HuH-7 (cell line): ENCODE data around the gene SLC43A3.
"Not testable (repeated sequence)": the region's sequence is repeated elsewhere in the genome, so short reads cannot be mapped to it uniquely, and the experiment has no call there.

Experiments used
- DNase-seq: peaks from one replicate; pipeline ENCODE4 v3.0.0; 2011; ENCODE audit warnings: low spot score

SLC43A3 gene

DNA sequence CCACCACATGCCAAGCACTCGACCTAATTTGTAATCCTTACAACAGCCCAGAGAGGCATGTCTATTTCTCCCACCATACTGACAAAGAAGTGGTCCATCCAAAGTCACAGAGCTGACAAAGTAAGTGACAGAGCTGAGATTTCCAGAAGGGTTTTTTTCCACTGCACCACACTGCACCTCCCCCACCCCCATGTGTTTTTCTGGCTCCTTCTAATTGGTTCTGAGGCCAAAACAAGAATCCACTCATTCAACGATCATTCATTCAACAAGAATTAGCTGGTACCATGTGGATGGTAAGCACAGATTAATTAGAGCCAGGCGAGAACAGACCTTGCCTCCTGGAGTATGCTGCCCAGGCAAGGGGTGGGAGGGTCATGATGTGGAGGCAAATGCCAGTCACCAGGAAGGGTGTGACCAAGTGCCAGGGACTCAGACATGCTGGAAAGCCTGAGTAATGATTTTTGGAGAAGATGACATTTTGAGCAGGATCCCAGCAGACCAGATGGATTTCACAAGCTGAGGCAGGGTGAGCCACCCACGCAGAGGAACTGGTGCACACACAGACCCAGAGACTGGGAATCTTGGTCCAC, 21.6 kb downstream of the SLC43A3 start:
- DNase-seq, result no peak

DNA sequence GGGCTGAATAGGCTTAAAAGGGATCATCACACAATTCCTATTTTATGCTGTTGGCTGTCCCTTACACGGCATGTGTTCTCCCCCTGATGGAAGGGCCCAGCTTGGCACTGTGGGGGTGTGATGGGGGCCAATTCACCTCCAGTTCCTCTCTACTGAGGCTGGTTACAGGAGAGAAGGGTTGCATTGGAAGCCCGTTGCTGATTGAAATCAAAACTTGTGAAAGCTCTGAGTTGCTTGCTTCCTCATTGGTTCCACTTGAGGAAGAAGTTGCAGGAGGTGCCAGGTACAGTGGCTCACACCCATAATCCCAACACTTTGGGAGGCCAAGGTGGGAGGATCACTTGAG, 23.1 kb downstream of the SLC43A3 start:
- no peak for DNase-seq

DNA sequence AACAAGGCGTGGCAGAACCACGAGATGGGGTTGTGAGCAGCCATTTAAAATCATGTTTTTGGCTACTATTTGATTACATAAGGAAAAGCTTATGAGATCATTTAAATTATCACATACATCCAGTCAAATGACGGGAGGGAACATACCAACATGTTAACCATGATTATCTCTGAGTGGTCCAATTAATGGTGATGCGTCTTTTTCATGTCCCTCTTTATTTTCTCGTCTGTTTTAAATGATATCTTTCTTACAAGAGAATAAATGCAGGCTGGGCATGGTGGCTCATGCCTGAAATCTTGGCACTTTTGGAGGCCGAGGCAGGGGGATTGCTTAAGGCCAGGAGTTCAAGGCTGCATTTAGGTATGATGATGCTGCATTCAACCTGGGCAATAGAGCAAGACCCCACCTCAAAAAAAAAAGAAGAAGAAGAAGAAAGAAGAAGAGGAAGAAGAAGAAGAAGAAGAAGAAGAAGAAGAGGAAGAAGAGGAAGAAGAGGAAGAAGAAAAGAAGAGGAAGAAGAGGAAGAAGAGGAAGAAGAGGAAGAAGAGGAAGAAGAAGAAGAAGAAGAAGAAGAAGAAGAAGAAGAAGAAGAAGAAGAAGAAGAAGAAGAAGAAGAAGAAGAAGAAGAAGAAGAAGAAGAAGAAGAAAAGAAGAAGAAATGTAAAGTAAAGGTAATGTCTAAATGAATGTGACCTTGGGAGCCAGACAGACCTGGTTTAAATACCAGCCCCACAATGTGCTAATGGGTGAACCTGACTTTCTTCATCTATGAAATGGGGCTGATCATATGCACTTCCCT, 23.7 kb downstream of the SLC43A3 start:
- DNase-seq, result not testable (repeated sequence)

DNA sequence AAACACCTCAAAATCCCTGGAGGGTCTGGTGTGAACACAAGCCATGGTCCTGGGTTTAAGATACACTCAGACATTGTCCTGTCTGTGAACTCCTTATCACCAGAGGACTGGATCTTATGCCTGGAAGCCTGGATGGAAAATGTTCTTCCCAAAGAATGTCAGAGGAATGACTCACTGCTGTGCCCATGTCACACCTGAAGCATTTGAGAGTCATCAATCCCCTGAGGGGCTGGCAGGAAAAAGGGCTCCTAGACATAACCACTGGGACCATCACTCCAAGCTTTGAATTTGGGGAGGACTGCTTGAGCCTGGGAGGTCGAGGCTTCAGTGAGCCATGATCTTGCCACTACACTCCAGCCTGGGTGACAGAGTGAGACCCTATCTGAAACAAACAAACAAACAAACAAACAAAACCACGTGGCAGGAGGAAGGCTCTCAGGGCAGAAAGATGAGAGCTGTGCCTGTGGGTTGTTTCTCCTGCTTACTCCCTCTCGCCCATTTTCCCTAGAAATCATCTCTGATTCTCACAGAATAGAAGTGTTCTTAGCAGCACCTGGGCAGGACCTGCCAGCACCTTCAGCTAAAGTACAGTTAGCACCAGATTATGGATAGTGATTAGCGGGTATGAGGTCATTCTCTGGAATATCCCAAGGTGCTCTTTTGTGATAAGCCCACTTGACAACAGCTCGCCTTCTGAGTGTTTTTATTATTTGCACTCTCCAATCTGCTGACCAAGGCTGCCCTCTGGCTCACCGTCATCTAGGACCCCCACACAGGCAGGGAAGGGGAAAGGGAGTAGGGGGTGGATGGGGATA, 24.5 kb downstream of the SLC43A3 start:
- no peak for DNase-seq

DNA sequence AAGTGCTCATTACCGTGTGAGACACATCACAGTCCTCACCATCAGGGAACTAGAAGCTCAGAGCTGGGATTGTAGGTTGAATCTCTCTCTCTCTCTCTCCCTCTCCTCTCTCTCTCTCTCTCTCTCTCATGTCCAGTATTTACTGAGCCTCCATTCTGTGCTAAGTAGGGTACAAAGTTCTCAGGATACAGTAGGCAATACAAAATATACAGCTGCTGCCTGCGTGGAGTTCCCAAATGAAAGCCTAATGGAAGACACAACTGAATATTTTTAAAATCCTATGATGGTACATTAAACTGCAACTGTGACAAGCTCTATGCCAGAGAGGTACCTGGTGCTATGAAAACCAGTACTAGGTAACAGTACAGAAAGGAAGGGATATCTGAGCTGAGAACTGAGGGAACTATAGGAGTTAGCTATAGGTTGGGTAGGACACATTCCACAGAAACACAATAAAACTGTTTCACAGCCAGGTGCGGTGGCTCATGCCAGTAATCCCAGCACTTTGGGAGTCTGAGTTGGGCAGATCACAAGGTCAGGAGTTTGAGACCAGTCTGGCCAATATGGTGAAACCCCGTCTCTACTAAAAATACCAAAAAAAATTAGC, 26.8 kb downstream of the SLC43A3 start:
- DNase-seq, result no peak

DNA sequence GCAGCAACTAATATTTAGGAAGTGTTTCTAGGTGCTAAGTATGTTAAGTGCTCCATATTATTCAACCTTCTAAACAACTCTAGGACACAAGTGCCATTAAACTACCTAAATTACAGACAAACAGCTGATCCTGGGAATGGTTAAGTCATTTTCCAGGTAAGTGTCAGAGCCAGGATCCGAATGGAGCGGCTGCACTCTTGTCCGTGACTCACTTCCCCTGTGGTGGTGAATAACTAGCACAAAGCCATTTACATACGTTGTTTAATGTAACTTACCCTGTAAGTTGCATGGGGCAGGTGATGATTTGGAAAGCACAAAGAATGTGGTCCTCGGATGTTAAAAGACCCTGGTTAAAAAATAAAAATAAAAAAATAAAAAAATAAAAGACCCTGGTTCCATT, 27.7 kb downstream of the SLC43A3 start:
- DNase-seq, result no peak

DNA sequence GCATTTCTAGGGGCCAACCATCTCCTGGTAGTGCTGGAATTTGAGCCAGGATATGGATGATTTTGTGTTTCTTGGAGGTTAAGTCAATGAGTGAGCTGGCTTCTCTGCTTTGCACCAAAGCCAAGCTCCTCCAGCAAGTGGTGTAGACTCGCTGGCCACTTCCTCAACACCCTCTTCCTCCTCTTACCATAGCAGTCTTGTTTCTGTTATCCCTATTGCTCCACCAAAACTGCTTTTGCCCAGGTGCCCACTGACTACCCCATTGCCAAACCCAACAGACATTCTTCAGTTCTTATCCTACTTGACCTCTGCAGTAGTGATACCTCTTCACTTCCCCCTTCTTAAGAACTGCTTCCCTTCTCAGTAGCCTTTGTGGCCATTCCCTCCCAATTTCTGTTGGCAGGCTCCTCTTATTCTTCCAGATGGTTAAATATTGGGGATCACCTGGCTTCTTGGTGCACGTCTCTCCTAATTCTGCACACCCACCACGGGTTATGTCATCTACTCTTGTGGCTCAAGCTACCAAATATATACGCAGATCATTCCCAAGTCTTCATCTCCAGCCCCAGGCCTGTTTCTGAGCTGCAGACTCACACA, 29.4 kb downstream of the SLC43A3 start:
- no peak for DNase-seq

DNA sequence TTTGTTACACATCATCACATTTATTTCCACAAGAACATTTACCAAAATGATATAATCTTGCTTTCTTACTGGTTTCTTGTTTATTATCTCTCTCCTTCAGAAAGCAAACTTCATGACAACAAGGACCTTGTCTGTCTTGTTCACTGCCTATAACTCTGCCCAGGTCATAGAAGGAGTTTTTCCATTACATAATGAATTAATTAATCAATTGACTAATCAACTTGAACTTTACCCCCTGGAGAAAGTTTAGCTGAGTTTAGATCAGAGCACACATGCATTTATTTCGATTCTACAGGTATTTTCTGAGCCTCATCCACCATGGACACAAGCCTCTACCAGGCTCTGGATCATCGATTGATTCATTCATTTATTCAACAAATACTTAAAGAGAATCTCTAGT, 30.2 kb downstream of the SLC43A3 start:
- DNase-seq, result no peak

DNA sequence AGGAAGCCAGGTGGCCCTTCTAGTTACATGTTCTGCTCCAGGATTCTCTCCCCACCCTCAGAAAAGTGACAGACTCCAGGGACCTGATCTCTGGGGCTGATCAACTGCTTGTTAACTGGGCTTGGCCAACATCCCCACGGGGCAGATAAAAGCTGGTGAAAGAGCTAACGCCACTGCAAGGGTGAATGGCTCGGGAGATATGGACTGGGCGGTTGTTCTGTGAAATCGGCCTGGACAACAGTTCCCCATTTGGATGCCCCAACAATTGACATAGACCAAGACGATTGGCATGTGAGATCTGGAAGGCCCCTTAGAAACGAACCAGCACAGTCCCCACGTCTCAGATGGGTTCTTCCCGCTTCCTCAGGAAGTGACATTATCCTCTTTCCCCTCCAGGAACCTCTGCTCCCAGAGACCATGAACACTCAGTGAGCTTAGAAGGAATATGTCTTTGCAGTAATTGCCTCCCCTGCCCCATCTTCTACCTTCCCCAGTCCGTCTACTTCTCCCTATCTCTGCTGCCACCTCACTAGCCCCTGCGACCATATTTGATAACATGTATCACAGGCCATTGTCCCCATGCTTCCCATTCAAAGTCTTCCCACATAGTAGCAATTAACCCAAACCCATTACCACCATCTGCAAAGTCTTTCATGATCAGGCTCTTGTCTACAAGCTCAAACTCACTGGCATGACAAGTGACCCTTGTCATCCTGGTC, 30.9 kb downstream of the SLC43A3 start:
- DNase-seq, result no peak

DNA sequence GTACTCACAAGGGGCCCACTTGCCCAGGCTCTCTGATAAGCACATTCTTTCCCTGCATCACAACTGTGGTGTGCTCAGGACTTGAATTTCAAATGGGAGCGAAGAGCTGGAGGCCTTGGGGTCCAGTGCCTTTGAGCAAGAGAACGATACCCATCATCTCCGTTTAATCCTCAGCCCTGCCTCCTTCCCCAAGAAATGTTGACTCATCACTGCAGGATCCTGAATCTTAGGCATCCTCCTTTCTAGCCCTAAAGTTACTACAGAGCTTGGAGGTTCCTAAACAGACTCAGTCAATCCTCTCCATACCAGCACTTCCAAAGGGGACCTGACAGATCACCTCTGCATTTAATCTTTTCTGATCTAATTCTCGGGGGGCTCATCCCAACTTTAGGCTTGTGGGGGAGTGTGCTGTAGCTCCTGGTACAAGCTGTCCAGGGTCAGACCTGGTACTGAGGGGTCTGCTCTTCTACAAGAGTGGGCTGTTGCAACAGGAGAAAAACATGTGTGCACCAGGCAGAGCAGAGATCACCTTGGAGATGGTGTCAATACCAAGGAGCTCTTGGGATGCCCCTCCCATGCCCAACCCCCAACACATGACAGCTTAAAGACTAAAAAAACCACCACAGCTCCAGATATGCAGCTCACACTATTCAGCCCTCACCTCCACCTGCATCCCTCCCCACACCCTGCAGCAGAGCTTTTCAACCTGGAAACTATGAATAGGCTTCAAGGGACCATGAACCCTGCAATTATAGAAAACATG, 32.5 kb downstream of the SLC43A3 start:
- DNase-seq, result no peak

DNA sequence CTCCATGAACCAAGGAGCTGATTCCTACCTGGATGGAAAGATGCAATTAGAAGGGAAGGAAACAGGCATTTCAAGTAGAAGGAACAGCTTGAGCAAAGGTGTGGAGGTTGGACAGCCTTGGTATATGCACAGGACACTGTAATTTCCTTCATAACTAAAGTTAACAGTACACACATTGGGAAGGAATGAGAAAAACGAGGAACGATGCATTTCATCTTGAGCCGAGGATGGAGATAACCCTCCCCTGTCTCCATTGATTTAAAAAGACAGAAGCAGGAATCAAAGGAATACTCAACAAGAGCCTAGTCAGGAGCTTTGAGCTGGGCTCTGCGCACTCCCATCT, 34.2 kb downstream of the SLC43A3 start:
- DNase-seq, result no peak

DNA sequence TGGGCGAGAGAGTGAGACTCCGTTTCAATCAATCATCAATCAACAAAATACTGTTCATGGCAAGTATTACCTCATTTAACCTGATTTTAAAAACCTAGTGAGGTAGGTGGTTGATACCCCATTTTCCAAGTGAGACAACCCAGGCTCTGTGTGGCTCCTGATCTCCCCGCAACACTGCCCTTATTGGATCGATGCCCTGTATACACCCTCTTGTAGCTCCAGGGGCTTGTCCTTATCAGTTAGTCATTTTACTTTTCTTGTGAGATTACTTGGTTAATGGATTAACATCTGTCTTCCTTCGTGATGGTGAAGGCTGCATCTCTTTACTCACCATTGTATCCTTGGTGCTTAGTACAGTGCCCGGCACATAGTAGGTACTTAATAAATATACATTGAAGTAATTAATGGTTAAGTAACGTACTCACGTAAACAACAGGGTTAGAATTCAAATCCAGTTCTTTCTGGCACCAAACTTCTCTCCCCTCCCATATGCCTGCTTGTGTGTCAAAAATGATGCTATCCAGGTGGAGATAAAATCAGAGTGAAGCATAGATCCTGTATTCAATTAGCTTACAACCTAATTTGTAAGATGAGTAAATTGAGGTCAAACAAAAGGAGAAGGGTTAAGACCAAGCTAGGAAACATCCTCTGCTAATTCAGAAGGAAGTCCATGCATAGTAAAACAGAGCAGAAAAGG, 34.7 kb downstream of the SLC43A3 start:
- DNase-seq, result no peak

DNA sequence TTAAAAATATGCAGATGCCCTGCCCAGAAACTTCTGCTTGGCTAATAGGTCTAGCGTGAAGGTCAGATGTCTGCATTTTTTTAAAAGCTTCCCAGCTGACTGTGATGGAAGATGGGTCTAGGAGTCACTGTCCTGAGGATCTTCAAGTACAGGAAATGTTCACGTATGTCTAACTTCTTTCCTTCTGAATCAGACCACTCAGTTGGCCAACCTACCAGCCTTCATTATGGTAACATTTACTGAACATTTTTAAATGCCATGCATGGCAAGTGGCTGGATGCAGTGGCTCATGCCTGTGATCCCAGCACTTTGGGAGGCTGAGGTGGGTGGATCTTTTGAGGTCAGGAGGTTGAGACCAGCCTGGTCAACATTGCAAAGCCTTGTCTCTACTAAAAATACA, 35.4 kb downstream of the SLC43A3 start:
- no peak for DNase-seq

DNA sequence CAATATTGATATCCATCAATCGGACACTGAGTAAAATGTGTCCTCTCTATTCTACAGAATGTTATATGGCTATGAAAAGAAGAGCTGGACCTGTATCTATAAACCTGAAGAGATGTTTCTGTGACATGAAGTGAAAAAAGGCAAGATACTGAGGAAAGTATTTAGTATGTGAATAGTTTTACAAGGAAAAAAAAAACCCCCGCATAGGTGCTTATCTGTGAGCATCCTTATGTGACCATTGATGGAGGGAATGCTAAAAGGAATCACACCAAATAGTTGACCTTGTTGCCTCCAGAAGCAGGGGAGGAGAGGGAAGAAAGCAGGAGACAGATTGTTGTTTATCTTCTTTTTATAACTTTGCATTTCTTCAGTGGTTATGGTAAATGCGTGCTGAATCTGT, 35.8 kb downstream of the SLC43A3 start:
- no peak for DNase-seq

DNA sequence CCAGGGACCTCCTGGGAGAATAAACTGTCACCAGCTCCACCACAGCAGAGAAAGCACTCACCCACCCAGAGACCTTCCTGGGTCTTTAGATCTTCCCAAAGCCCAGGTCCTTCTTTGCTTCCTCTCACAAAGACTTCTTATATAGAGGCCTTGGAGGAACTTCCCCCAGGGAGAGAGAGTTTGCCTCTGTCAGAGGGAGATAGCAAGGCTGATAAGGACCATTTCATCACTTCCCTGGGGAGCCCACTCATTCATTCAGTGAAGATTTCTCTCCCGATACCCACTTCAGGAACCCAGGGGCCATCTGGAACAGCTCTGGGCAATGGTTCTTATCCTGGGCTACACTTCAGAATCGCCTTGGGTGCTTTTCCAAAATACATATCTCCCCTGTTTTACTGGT, 36.4 kb downstream of the SLC43A3 start, which contains the start of gene PRG2:
PRG2 (minus strand) TSS at position 116 of the 400 bp plus-strand sequence. CDS start 706 bp downstream, outside the sequence.
- DNase-seq, result no peak

DNA sequence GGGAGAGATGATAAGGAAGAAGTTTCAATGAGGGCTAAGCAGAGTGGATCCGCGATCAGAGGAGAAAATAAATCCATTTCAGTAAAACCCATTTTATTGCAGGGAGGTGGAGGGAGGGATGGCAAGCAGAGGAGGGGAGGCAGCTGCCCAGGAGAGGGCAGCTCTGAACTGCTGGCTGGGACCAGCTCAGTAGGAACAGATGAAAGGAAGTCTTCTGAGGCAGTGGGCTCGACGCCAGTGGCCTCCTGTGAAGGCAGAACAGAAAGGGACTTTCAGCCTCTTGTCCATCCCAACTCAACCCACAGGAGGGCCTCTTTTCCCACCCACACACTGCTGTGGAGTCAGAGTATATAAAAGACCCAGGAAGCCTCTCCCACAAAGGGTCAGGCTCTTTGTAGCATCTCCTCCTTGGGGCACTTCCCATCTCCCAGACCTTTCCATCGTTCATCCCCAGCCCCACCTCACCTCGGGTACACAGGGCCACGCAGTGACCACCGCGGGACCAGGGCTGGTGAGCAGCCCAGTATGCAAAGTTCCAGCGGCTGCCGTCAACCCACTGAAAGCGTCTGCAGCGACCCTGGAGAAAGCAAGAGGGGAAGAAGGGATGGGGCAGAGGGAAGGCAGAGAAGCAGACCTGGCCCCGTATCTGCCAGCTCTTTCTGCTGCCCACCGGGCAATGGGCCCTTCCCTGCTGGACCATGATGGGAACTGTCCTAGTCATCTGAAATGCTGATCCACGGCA, 39.5 kb downstream of the SLC43A3 start:
- DNase-seq, result no peak

DNA sequence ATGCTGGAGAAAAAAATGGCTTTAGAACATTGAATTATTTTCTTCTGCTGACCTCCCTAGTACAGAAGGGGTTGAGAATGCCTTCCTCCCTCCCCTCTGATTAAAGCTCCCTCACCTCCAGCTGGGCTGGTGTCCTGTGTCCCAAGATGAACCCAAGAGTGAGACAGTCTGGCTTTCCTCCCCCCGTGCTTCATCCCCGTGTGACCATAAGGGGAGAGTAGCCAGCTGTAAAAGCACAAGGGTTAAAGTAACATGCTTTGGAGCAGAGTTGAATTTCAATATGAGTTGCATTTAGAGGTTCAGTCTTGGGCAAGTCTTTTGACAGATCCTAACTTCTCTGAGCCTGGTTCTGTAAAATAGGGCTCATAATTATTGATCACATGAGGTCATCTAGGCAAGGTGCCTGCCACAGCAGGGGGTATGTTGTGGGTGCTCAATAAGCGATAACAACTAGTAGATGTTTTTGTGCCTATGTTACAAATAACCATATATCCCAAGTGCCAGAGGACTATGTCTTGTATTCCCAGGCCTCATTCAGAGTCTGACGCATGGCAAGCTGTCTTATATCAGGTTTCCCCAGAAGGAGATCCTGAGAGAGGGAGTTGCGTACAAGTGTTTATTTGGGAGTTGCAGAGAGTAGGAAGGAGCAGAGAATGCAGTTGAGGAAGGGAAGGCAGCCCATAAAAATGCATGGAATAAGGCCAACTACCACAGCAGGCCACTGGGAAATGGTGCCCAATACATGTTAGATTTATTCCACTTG, 40.6 kb downstream of the SLC43A3 start:
- DNase-seq, result no peak

DNA sequence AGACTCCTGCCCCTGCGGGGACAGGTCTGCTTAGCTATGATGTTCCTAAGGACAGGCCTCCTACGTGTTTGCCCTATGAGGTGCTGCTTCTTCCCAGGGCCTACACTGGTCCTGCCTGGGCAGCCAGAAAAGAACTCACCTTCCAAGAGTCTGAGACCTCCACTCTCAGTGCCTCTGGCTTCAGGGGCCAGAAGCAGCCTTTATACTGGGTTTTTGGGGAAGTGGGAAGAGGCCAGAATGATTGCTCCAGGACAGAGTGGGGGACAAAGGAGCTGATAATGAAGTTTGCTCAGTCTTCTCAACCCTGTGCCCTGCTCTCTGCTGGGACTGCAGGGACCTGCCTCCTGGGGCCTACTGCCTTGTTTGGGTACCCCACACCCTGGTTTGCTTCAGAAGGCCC, 45.9 kb downstream of the SLC43A3 start, which contains the start of gene PRG3:
PRG3 (minus strand) TSS at position 176 of the 400 bp plus-strand sequence. CDS start 442 bp downstream, outside the sequence.
- DNase-seq, result no peak

DNA sequence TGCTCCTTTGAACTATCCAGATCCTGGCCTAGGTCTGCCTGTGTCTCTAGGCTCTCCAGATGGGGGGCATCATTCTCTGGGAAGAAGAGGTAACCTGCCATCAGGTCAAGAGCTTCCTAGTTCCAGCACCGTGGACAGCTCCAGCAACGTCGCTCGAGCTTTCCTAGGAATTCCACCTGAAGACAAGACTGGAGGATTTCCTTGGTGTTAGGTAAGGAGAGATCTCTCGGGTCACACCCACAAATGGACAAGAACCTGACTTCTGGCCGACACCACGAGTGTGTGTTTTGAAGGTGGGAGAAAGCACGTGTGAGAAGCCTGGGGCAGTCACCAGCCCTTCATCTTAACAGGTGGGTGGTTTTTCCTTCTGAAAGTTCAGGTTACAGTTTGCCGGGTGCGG, 47.2 kb downstream of the SLC43A3 start:
- peak; percentile 26 for DNase-seq
